Measurements from ENCODE around the gene UBASH3B. TPM values are rescaled to one million over a fixed set of nuclear protein-coding genes. Genes with fewer than 3 reads are reported as not detected.

UBASH3B gene
- total RNA-seq, 1 donor from 2014 or later, result 19.3 TPM

- peaks cover 3% of the 10 kb centered on the region for H3K27me3 Mint-ChIP-seq (ENCODE audit: low read depth)
- no peak overlapping the region for H3K27ac Mint-ChIP-seq
- intact Hi-C loops (cut with micrococcal nuclease), result no loop called here
Observed at GRCh38 chr11:122763108-122763507, 107.6 kb downstream of the UBASH3B start.

GRCh38 chr11:122764371-122765090, 109.0 kb downstream of the UBASH3B start:
- Mint-ChIP-seq H3K4me3 (ENCODE audit: low read depth) (no peak overlapping the region), H3K27ac (no peak overlapping the region), H3K9me3 (no peaks in the 10 kb centered on the region), H3K4me1 (ENCODE audit: low read depth) (peaks cover 7% of the 10 kb centered on the region), H3K36me3 (ENCODE audit: low read depth) (no peaks in the 10 kb centered on the region), H3K27me3 (ENCODE audit: low read depth) (peaks cover 5% of the 10 kb centered on the region)
- no peak for DNase-seq (ENCODE audit: low spot score)
- intact Hi-C loops (cut with micrococcal nuclease), result no loop called here

More at GRCh38 chr11:122763108-122763507, 107.6 kb downstream of the UBASH3B start:
- H3K9me3 Mint-ChIP-seq, result no peaks in the 10 kb centered on the region
- H3K4me1 Mint-ChIP-seq (ENCODE audit: low read depth), result peaks cover 11% of the 10 kb centered on the region
- no peak overlapping the region for H3K4me3 Mint-ChIP-seq (ENCODE audit: low read depth)
- H3K36me3 Mint-ChIP-seq (ENCODE audit: low read depth), result no peaks in the 10 kb centered on the region
- no peak for DNase-seq (ENCODE audit: low spot score)

DNA sequence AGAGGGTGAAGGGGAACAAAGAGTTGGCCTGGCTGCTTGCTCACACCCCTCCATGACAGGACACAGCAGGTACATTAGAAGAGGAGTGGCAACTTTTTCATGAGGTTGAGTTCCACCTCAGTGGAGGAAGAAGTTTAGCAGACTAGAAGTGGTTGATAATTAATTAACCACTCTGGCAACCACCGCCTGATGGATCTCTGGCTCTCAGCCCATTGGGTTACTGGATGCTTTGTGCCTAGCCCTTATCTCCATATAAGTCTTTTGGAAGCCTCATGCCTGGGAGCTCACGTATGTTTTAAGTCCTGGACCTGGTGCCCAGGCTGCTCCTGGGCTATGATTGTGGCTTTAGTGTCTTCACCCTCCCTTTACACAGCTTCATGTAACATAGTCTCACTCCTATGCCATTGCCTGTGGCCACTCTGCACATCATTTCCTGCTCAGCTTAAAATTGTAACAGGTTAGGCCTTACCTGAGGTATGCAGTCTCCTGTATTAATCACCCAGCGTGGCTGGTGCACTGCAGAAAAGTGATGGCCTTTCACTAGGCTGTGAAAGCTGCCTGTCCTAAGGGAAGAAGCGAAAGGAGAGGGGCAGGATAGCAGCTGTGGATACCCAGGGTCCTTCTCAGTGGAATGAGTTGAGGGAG, 110.1 kb downstream of the UBASH3B start:
- Mint-ChIP-seq H3K27me3 (ENCODE audit: low read depth) (peaks cover 5% of the 10 kb centered on the region), H3K27ac (no peak overlapping the region), H3K4me3 (ENCODE audit: low read depth) (no peak overlapping the region), H3K9me3 (no peaks in the 10 kb centered on the region), H3K4me1 (ENCODE audit: low read depth) (peaks cover 7% of the 10 kb centered on the region), H3K36me3 (ENCODE audit: low read depth) (no peaks in the 10 kb centered on the region)
- intact Hi-C loops (cut with micrococcal nuclease), result no loop called here
- no peak for DNase-seq (ENCODE audit: low spot score)

DNA sequence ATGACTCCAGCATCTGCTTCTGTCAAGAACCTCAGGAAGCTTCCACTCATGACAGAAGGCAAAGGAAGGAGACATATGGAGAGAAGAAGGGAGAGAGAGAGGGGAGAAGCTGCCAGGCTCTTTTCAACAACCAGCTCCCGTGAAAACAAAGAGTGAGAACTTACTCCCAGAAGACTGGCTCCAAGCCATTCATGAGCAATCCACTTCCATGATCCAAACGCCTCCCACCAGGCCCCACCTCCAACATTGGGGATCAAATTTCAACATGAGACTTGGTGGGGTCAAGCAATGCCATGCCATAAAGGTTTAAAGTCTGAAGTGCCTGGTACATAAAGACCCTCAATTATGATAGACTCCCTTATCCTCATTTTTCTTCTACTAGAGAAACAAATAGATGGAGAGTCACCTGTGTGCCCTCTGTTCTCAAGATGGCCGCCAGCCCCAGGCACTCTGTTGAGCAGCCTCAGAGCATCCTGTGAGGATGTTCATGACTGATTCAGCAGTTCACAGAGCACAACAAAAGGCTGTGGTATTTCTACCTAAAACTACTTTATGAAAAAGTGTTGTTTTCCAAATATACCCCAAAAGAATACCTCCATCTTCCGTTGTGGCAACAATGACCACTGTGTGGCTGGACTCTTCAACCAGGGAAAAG, 113.7 kb downstream of the UBASH3B start:
- no peaks in the 10 kb centered on the region for H3K9me3 Mint-ChIP-seq
- no peak overlapping the region for H3K4me3 Mint-ChIP-seq (ENCODE audit: low read depth)
- H3K36me3 Mint-ChIP-seq (ENCODE audit: low read depth), result no peaks in the 10 kb centered on the region
- peaks cover 5% of the 10 kb centered on the region for H3K27me3 Mint-ChIP-seq (ENCODE audit: low read depth)
- peaks cover 4% of the 10 kb centered on the region for H3K4me1 Mint-ChIP-seq (ENCODE audit: low read depth)
- H3K27ac Mint-ChIP-seq, result no peak overlapping the region
- DNase-seq (ENCODE audit: low spot score), result no peak
- intact Hi-C loops (cut with micrococcal nuclease), result no loop called here

DNA sequence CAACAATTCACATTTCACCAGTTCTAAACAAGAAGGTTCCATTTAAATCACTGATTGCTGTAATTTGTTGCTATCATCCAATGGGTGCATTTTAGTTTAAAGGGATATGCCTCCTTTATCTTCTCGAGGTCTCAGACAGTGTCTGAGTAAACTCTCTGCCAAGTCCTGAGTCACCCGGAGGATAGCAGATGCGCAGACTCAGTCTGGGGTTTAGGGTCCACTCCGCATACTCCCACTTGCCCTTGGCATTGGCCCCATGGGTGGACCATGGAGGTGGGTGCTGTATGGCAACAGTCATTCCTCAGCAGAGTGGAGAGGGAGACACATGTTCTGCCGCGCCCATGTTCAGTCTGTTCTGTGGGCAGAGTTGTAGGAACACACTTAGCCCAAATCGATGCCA, 117.4 kb downstream of the UBASH3B start:
- Mint-ChIP-seq H3K9me3 (no peaks in the 10 kb centered on the region), H3K36me3 (ENCODE audit: low read depth) (peaks cover under 1% of the 10 kb centered on the region)

GRCh38 chr11:122773781-122774266, 118.3 kb downstream of the UBASH3B start:
- Mint-ChIP-seq H3K4me3 (ENCODE audit: low read depth) (no peak overlapping the region), H3K4me1 (ENCODE audit: low read depth) (peaks cover 14% of the 10 kb centered on the region), H3K36me3 (ENCODE audit: low read depth) (peaks cover 5% of the 10 kb centered on the region), H3K9me3 (no peaks in the 10 kb centered on the region), H3K27ac (no peak overlapping the region), H3K27me3 (ENCODE audit: low read depth) (peaks cover 8% of the 10 kb centered on the region)
- DNase-seq (ENCODE audit: low spot score), result no peak
- intact Hi-C loops (cut with micrococcal nuclease), result loop anchor here (2.0 kb wide), 1 partner anchor 19 kb away; no protein-coding TSS in a partner anchor

More for the DNA sequence above, 117.4 kb downstream of the UBASH3B start:
- H3K4me1 Mint-ChIP-seq (ENCODE audit: low read depth), result peaks cover 10% of the 10 kb centered on the region
- no peak overlapping the region for H3K4me3 Mint-ChIP-seq (ENCODE audit: low read depth)
- H3K27ac Mint-ChIP-seq, result no peak overlapping the region
- H3K27me3 Mint-ChIP-seq (ENCODE audit: low read depth), result peaks cover 9% of the 10 kb centered on the region
- intact Hi-C loops (cut with micrococcal nuclease), result no loop called here
- DNase-seq (ENCODE audit: low spot score), result no peak

DNA sequence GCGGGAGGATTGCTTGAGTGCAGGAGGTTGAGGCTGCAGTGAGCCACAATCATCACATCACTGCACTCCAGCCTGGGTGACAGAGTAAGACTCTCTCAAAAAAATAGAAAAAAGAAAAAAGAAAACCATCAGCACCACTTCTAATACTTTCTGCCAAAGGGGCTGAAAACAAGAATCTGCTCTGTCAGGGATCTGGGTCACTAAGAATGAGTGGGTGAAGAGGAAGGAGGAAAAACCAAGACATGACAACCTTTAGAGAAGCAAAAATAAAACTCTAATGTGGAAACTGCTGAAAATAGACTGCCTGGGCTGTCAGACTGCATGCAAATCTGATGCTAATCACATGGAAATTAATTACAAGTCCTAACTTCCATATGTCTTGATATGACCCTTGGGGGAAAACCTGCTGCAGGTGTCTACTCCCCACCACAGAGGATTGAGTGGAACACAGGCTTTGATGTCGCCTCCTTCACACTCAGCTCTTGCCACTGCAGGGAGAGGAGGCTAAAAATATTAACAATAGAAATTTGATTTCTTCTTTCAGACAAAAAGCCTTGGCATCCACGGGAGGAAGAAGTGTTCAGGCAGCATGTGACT, 120.3 kb downstream of the UBASH3B start:
- H3K27ac Mint-ChIP-seq, result no peak overlapping the region
- intact Hi-C loops (cut with micrococcal nuclease), result loop anchor here (2.0 kb wide), 1 partner anchor 21 kb away; no protein-coding TSS in a partner anchor

GRCh38 chr11:122776546-122776945, 121.0 kb downstream of the UBASH3B start:
- DNase-seq (ENCODE audit: low spot score), result no peak
- Mint-ChIP-seq H3K27ac (no peak overlapping the region), H3K4me3 (ENCODE audit: low read depth) (no peak overlapping the region), H3K36me3 (ENCODE audit: low read depth) (peaks cover 5% of the 10 kb centered on the region), H3K9me3 (no peaks in the 10 kb centered on the region), H3K27me3 (ENCODE audit: low read depth) (peaks cover 8% of the 10 kb centered on the region), H3K4me1 (ENCODE audit: low read depth) (peaks cover 14% of the 10 kb centered on the region)
- intact Hi-C loops (cut with micrococcal nuclease), result no loop called here

More for the DNA sequence above, 120.3 kb downstream of the UBASH3B start:
- peaks cover 14% of the 10 kb centered on the region for H3K4me1 Mint-ChIP-seq (ENCODE audit: low read depth)
- H3K9me3 Mint-ChIP-seq, result no peaks in the 10 kb centered on the region
- H3K4me3 Mint-ChIP-seq (ENCODE audit: low read depth), result no peak overlapping the region
- no peak for DNase-seq (ENCODE audit: low spot score)
- H3K27me3 Mint-ChIP-seq (ENCODE audit: low read depth), result peaks cover 8% of the 10 kb centered on the region
- H3K36me3 Mint-ChIP-seq (ENCODE audit: low read depth), result peaks cover 5% of the 10 kb centered on the region

DNA sequence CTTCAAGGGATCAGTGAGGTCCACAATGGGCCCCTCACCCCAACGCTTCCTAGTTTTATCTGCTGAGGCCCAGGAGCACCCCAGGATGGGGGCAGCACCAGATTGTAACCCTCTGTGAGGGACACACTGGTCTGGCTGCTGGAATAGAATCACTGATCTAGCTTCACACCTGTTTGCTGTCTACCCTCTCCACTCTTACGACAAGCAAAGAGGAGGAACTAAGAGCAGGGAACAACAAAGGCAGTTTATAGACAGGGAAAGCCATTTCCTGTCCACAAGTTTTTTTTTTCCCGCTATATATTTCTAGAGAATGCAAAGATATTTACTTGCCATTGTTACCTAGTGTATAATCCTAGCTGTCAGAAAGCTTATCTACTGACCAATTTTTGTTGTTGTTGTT, 121.8 kb downstream of the UBASH3B start:
- Mint-ChIP-seq H3K27me3 (ENCODE audit: low read depth) (peaks cover 8% of the 10 kb centered on the region), H3K4me3 (ENCODE audit: low read depth) (no peak overlapping the region), H3K4me1 (ENCODE audit: low read depth) (peaks cover 14% of the 10 kb centered on the region), H3K27ac (peak overlapping the region; percentile 12), H3K36me3 (ENCODE audit: low read depth) (peaks cover 5% of the 10 kb centered on the region), H3K9me3 (no peaks in the 10 kb centered on the region)
- intact Hi-C loops (cut with micrococcal nuclease), result no loop called here
- no peak for DNase-seq (ENCODE audit: low spot score)

DNA sequence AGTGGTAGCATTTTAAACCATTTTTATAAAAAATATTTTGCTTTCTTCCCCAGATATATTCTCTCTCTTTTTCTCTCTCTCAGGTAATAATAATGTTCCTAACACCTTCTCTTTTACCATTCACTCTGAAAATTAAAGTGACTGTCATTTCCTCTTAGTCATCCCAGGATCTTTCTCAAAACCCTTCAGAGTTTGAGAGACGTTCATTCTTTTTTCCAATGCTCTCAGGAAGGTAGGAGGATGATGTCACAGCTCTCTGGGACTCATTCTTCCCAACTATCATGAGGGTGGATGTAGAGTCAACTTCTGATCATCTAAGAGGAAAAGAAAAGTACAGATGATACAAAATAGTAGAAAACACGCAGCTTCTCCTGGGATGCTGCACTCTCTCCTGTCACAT, 122.6 kb downstream of the UBASH3B start:
- DNase-seq (ENCODE audit: low spot score), result no peak
- H3K27me3 Mint-ChIP-seq (ENCODE audit: low read depth), result peaks cover 7% of the 10 kb centered on the region
- peaks cover 14% of the 10 kb centered on the region for H3K4me1 Mint-ChIP-seq (ENCODE audit: low read depth)
- H3K36me3 Mint-ChIP-seq (ENCODE audit: low read depth), result peaks cover 8% of the 10 kb centered on the region
- no peaks in the 10 kb centered on the region for H3K9me3 Mint-ChIP-seq
- intact Hi-C loops (cut with micrococcal nuclease), result loop anchor here (2.0 kb wide), 1 partner anchor 29 kb away; no protein-coding TSS in a partner anchor
- no peak overlapping the region for H3K4me3 Mint-ChIP-seq (ENCODE audit: low read depth)
- peak overlapping the region; percentile 42 for H3K27ac Mint-ChIP-seq

- Mint-ChIP-seq H3K27me3 (ENCODE audit: low read depth) (peaks cover 5% of the 10 kb centered on the region), H3K27ac (no peak overlapping the region), H3K4me3 (ENCODE audit: low read depth) (no peak overlapping the region), H3K4me1 (ENCODE audit: low read depth) (peaks cover 14% of the 10 kb centered on the region), H3K9me3 (no peaks in the 10 kb centered on the region), H3K36me3 (ENCODE audit: low read depth) (peaks cover 13% of the 10 kb centered on the region)
- intact Hi-C loops (cut with micrococcal nuclease), result loop anchor here (2.0 kb wide), 1 partner anchor 30 kb away; no protein-coding TSS in a partner anchor
- no peak for DNase-seq (ENCODE audit: low spot score)
Observed at GRCh38 chr11:122779047-122779629, 123.6 kb downstream of the UBASH3B start.

GRCh38 chr11:122780296-122780949, 124.9 kb downstream of the UBASH3B start:
- Mint-ChIP-seq H3K4me1 (ENCODE audit: low read depth) (peaks cover 14% of the 10 kb centered on the region), H3K4me3 (ENCODE audit: low read depth) (no peak overlapping the region), H3K36me3 (ENCODE audit: low read depth) (peaks cover 13% of the 10 kb centered on the region), H3K27me3 (ENCODE audit: low read depth) (no peaks in the 10 kb centered on the region), H3K9me3 (no peaks in the 10 kb centered on the region), H3K27ac (no peak overlapping the region)
- intact Hi-C loops (cut with micrococcal nuclease), result no loop called here
- no peak for DNase-seq (ENCODE audit: low spot score)
